HG03135 (cell line): Measurements from ENCODE around the gene SPOCK3.
A peak's percentile ranks its signal among the peaks of the same experiment; 100 is the strongest.
"Not testable (repeated sequence)": the region's sequence is repeated elsewhere in the genome, so short reads cannot be mapped to it uniquely, and the experiment has no call there.

ENCODE experiments used
- ATAC-seq: cut with Tn5 transposase; IDR thresholded peaks from one replicate; pipeline ENCODE4 v1.9.1; 2021; ENCODE audit warnings: mild to moderate bottlenecking, moderate library complexity; ENCODE audit not compliant: unreplicated experiment

SPOCK3 gene

GRCh38 chr4:166968219-166968618, 266.1 kb downstream of the SPOCK3 start:
- not testable (repeated sequence) for ATAC-seq

DNA sequence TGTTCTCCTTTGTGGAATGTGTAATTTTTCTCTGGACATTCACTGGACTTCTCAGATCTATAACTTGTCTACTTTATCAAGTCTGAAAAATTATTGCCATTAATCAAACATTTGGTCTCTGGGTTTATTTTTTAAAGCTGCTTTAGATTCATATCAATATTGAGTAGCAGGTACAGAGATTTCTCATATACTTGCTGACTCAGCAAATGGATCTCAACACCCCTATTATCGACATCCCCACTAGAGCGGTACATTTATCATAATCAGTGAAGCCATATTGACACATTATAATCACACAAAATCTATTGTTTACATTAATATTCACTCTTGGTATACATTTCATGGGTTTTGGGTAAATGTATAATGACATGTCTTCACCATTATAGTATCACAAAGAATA, 268.7 kb downstream of the SPOCK3 start:
- ATAC-seq: no peak

GRCh38 chr4:166957451-166957850, 276.8 kb downstream of the SPOCK3 start:
- no peak for ATAC-seq

DNA sequence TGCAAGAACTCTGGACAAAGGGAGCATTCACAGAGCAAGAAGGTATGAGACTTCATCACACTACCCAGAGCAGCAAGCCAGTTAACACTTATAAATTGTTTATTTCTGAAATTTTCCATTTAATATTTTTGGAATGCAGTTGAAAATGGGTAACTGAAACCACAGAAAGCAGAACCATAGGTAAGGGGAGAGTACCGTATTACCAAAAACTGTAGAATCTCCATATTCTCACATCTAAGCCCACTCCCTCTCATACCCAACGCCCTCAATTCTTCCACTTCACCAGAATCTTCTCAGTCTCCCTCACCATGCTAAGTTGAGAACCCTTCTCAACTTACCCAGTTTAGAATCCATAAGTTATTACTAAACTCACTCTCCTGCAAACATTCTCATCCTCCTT, 277.8 kb downstream of the SPOCK3 start:
- ATAC-seq: no peak

DNA sequence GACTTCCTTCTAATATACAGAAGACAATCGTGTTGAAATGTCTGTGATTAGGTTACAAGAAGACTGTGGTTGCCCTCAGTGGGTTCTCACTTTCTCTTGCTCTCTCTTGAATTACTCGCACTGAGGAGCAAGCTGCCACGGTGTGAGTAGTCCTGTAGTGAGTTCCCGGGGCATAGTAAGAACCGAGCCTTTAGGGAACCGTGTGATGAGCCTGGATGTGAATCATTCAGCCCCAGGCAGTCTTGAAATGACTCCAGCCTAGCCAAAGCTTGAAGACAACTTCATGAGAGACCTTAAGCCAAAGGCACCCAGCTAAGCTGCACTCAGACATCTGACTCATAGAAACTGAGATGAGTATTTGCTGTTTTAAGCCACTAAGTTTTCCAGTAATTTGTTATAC, 292.7 kb downstream of the SPOCK3 start:
- ATAC-seq: no peak

GRCh38 chr4:166930464-166930863, 303.8 kb downstream of the SPOCK3 start:
- ATAC-seq: no peak

- no peak for ATAC-seq
Observed at GRCh38 chr4:166924424-166924823, 309.9 kb downstream of the SPOCK3 start.

- no peak for ATAC-seq
Observed at GRCh38 chr4:166913926-166914325, 320.4 kb downstream of the SPOCK3 start.

GRCh38 chr4:166903408-166903807, 330.9 kb downstream of the SPOCK3 start:
- no peak for ATAC-seq

DNA sequence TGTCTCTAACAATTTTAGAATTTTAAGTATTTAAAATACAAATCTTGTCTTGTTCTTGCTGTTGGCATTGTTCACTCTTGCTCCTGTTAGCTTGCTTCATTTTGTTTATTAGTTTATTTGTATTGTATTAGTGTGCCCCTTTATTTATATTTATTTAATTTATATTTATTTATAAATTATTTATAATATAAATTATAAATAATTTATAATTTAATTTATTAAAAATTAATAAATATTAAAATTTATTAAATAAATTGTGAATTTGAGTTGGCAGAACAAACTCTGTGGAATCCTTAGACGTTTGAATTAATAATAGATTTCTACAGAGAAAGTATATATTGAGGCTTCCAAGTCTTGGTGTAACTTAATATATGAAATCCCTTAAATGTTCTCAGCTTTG, 331.4 kb downstream of the SPOCK3 start:
- no peak for ATAC-seq

DNA sequence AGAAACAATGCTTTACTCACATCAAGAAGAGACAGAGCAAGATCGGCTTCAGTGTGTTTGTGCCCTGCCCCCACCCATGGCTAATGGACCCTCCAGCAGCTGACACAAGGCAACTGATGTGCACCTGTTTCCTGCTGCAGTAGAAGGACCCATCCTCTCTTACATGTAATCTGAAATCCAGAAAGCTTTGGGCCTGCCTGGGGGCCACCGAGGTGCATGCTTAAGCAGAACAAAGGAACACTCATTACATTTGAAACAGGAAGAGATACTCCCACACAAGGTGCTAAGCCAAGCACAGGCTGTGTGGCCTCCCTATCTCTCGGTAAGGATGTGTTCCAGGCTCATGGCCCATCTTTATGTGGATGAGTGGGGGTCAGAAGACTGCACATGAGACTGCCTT, 338.0 kb downstream of the SPOCK3 start:
- no peak for ATAC-seq

DNA sequence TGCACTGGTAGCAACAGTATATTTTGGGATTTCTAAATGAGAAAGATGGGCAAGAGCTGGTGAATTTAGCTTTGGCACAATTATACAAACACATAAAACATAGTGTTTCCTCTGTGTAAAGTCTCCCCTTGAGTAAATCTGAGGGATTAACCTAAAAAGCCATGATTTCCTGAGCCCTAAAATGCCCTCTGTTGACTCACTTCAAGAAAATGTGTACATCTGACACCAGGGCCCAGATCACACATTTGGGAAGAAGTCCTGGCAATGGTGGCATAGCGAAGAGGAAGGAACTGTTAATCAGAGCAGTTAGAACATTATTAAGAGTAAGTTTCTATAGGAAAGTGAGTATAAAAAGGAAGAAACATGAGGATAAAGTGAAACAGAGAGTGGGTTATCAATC, 338.5 kb downstream of the SPOCK3 start:
- no peak for ATAC-seq

DNA sequence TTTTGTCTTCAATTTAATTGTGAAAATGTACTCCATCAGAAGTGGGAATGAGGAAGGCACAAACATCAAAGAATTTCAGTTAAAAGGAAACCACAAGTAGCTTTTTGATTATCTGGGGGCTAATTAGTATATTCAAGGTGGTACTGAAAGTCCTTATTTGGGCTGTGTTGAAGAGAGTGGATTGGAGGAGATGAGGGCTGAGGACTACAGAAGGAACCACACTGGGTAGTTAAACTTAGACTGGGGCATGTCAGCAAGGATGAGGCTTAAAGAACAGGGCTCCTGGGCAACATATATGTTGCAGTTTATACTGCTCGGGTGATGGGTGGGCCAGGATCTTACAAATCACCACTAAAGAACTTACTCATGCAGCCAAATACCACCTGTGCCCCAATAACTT, 346.8 kb downstream of the SPOCK3 start:
- ATAC-seq: no peak

DNA sequence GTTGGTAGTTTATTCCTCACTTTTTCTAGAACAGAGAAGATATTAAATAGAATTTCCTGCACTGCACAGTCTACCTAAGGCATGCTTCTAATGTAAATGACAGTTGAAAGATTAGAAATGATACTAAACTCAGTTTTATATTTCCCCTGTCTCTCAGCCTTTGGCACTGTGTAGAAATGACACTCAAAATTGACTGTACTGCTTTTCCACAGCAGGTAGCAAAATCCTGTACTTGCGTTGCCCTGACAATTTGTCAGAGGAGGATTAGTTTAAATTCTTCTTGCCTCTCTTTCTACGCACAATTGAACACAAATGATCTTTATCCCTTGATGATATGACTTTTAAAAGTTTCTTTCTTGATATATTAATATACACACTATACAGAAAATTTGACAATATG, 347.6 kb downstream of the SPOCK3 start:
- ATAC-seq: no peak

GRCh38 chr4:166882221-166882620, 352.1 kb downstream of the SPOCK3 start:
- no peak for ATAC-seq

DNA sequence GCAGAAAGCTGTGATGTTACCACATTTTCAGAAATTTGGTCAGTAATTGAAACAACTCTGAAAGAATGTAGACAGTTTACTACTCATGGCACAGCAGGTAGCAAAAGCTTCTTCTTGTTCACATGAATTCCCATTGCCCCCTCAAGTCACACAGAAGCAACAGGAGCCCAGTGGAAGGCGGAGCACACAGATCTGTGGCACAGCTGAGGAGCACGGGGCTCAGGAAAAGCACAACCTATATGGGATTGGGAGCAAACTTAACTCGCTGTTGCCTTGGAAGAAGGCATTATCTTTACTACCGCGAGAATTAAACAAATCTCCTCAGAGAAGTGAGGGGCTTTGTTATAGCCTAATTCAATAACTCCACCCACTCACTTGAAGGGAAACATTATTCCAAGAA, 358.5 kb downstream of the SPOCK3 start:
- ATAC-seq: no peak

- no peak for ATAC-seq
Observed at GRCh38 chr4:166862032-166862431, 372.3 kb downstream of the SPOCK3 start.

GRCh38 chr4:166850398-166850797, 383.9 kb downstream of the SPOCK3 start:
- ATAC-seq: not testable (repeated sequence)

- no peak for ATAC-seq
Observed at GRCh38 chr4:166846939-166847338, 387.4 kb downstream of the SPOCK3 start.

- ATAC-seq: no peak
Observed at GRCh38 chr4:166842795-166843261, 391.5 kb downstream of the SPOCK3 start.

- ATAC-seq: peak; percentile 84
Observed at GRCh38 chr4:166839615-166840251, 394.6 kb downstream of the SPOCK3 start.

DNA sequence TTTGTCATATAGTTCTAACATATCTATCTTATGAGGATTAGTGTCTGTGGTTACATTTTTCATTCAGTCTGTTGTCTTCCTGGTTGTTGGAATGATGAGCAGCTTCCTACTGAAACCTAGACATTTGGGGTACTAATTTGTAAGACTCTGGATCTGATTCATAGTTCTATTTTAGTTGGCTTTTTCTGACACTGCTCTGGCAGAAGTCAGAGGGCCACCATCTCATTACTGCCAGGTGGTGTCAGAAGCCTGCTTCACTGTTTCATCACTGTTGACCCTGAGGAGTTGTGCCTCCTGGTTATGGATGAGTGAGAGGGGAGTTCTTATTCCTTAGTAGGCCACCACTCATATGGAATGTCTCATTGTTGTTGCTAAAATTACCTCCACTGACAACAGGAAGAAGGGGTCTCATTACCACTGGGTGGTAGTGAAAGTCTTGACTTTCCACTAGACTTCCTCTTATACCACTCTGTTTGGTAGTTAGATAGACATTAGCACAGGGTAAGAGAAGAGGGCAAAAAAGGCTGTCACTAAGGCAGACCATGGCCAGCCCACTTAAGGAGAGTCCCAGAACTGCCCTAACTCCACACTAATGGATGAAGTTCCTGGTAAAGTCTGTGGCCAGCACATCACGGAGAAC, 395.2 kb downstream of the SPOCK3 start:
- ATAC-seq: peak; percentile 51

GRCh38 chr4:166836865-166837264, 397.4 kb downstream of the SPOCK3 start:
- no peak for ATAC-seq
